ENCODE data around the gene FHOD3. TPM values are rescaled to one million over a fixed set of nuclear protein-coding genes. Genes with fewer than 3 reads are reported as not detected.

Gene FHOD3
- total and polyA plus RNA-seq, 2 experiments from 2014 or later: 2.7 to 8.7 TPM

DNA sequence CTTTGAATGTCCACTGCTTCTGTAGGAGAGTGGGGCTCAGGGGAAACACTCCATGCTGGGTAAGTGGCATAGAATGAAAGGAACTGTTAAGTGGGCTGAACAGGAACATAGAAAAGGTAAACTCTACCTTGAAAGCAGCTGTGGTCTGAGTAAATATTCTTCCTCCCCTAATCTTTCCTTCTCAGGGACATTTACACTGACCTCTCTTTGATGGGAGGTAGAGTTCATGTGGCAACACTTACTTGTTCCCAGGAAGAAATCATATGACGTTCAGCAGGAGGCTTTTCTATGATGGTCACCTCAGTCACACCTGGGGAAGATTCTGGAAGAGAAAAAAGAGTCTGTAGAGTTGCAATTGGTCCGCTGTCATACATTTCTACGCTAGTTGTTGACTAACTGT, 521.1 kb downstream of the FHOD3 start:
- Histone ChIP-seq H3K36me3 (ENCODE audit: insufficient read depth) (peaks cover 15% of the 10 kb centered on the region; the same call in 1 of the 2 replicates), H3F3A (replicated peaks; ENCODE audit: low read depth) (no peaks in the 10 kb centered on the region), H3K27ac (ENCODE audit: low read depth) (no peak overlapping the region), H2AFZ (no peak overlapping the region), H3K4me2 (no peak overlapping the region), H4K20me1 (replicated peaks; ENCODE audit: insufficient read depth) (peaks cover 17% of the 10 kb centered on the region), H3K4me3 (no peak overlapping the region), H3K79me2 (replicated peaks; ENCODE audit: insufficient read depth) (no peaks in the 10 kb centered on the region), H3K27me3 (ENCODE audit: insufficient read depth) (no peaks in the 10 kb centered on the region), H3K4me1 (ENCODE audit: insufficient read depth) (no peaks in the 10 kb centered on the region), H3K9me2 (ENCODE audit: insufficient read depth) (no peaks in the 10 kb centered on the region)
- no peaks in the 10 kb centered on the region for H3K27me3 Mint-ChIP-seq (ENCODE audit: insufficient read depth, low read depth, poor library complexity)
- no peak for ATAC-seq
- no peak for DNase-seq (ENCODE audit: low spot score)
- H3K36me3 Mint-ChIP-seq (ENCODE audit: low read depth): peaks cover 27% of the 10 kb centered on the region
- H3K4me3 Mint-ChIP-seq: no peak overlapping the region
- peaks cover 3% of the 10 kb centered on the region; the same call in 2 of the 3 replicates for H3K4me1 Mint-ChIP-seq
- TF ChIP-seq, protein P1, sequence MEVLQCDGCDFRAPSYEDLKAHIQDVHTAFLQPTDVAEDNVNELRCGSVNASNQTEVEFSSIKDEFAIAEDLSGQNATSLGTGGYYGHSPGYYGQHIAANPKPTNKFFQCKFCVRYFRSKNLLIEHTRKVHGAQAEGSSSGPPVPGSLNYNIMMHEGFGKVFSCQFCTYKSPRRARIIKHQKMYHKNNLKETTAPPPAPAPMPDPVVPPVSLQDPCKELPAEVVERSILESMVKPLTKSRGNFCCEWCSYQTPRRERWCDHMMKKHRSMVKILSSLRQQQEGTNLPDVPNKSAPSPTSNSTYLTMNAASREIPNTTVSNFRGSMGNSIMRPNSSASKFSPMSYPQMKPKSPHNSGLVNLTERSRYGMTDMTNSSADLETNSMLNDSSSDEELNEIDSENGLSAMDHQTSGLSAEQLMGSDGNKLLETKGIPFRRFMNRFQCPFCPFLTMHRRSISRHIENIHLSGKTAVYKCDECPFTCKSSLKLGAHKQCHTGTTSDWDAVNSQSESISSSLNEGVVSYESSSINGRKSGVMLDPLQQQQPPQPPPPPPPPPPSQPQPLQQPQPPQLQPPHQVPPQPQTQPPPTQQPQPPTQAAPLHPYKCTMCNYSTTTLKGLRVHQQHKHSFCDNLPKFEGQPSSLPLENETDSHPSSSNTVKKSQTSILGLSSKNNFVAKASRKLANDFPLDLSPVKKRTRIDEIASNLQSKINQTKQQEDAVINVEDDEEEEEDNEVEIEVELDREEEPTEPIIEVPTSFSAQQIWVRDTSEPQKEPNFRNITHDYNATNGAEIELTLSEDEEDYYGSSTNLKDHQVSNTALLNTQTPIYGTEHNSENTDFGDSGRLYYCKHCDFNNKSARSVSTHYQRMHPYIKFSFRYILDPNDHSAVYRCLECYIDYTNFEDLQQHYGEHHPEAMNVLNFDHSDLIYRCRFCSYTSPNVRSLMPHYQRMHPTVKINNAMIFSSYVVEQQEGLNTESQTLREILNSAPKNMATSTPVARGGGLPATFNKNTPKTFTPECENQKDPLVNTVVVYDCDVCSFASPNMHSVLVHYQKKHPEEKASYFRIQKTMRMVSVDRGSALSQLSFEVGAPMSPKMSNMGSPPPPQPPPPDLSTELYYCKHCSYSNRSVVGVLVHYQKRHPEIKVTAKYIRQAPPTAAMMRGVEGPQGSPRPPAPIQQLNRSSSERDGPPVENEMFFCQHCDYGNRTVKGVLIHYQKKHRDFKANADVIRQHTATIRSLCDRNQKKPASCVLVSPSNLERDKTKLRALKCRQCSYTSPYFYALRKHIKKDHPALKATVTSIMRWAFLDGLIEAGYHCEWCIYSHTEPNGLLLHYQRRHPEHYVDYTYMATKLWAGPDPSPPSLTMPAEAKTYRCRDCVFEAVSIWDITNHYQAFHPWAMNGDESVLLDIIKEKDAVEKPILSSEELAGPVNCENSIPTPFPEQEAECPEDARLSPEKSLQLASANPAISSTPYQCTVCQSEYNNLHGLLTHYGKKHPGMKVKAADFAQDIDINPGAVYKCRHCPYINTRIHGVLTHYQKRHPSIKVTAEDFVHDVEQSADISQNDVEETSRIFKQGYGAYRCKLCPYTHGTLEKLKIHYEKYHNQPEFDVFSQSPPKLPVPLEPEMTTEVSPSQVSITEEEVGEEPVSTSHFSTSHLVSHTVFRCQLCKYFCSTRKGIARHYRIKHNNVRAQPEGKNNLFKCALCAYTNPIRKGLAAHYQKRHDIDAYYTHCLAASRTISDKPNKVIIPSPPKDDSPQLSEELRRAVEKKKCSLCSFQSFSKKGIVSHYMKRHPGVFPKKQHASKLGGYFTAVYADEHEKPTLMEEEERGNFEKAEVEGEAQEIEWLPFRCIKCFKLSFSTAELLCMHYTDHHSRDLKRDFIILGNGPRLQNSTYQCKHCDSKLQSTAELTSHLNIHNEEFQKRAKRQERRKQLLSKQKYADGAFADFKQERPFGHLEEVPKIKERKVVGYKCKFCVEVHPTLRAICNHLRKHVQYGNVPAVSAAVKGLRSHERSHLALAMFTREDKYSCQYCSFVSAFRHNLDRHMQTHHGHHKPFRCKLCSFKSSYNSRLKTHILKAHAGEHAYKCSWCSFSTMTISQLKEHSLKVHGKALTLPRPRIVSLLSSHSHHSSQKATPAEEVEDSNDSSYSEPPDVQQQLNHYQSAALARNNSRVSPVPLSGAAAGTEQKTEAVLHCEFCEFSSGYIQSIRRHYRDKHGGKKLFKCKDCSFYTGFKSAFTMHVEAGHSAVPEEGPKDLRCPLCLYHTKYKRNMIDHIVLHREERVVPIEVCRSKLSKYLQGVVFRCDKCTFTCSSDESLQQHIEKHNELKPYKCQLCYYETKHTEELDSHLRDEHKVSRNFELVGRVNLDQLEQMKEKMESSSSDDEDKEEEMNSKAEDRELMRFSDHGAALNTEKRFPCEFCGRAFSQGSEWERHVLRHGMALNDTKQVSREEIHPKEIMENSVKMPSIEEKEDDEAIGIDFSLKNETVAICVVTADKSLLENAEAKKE (CRISPR knock-in tag; IDR thresholded peaks at IDR 0.05): no peak
- TF ChIP-seq ZNF331 (CRISPR knock-in tag; IDR thresholded peaks at IDR 0.05; ENCODE audit: low read depth) (no peak), POLR2AphosphoS5 (IDR thresholded peaks at IDR 0.05; ENCODE audit: low read depth) (no peak)
- H3K9me3 Mint-ChIP-seq: no peaks in the 10 kb centered on the region
- H3K27ac Mint-ChIP-seq: no peak overlapping the region

- H3K9me2 ChIP-seq (ENCODE audit: insufficient read depth): no peaks in the 10 kb centered on the region
- Mint-ChIP-seq H3K36me3 (ENCODE audit: low read depth) (peaks cover 28% of the 10 kb centered on the region), H3K4me3 (no peak overlapping the region), H3K27me3 (ENCODE audit: insufficient read depth, low read depth, poor library complexity) (no peaks in the 10 kb centered on the region), H3K27ac (no peak overlapping the region), H3K9me3 (no peaks in the 10 kb centered on the region), H3K4me1 (peaks cover 3% of the 10 kb centered on the region; the same call in 2 of the 3 replicates)
- H3K36me3 ChIP-seq (ENCODE audit: insufficient read depth): peaks cover 15% of the 10 kb centered on the region; the same call in 1 of the 2 replicates
- peaks cover 5% of the 10 kb centered on the region; the same call in 1 of the 2 replicates for H3K79me2 ChIP-seq (replicated peaks; ENCODE audit: insufficient read depth)
- DNase-seq (ENCODE audit: low spot score) (no peak), ATAC-seq (no peak)
- H3K4me3 ChIP-seq: no peak overlapping the region
- no peak overlapping the region for H2AFZ ChIP-seq
- no peaks in the 10 kb centered on the region for H3F3A ChIP-seq (replicated peaks; ENCODE audit: low read depth)
- no peak overlapping the region for H3K4me2 ChIP-seq
- peaks cover 19% of the 10 kb centered on the region for H4K20me1 ChIP-seq (replicated peaks; ENCODE audit: insufficient read depth)
- no peaks in the 10 kb centered on the region for H3K27me3 ChIP-seq (ENCODE audit: insufficient read depth)
- no peaks in the 10 kb centered on the region for H3K4me1 ChIP-seq (ENCODE audit: insufficient read depth)
- no peak overlapping the region for H3K27ac ChIP-seq (ENCODE audit: low read depth)
- TF ChIP-seq, protein P2, sequence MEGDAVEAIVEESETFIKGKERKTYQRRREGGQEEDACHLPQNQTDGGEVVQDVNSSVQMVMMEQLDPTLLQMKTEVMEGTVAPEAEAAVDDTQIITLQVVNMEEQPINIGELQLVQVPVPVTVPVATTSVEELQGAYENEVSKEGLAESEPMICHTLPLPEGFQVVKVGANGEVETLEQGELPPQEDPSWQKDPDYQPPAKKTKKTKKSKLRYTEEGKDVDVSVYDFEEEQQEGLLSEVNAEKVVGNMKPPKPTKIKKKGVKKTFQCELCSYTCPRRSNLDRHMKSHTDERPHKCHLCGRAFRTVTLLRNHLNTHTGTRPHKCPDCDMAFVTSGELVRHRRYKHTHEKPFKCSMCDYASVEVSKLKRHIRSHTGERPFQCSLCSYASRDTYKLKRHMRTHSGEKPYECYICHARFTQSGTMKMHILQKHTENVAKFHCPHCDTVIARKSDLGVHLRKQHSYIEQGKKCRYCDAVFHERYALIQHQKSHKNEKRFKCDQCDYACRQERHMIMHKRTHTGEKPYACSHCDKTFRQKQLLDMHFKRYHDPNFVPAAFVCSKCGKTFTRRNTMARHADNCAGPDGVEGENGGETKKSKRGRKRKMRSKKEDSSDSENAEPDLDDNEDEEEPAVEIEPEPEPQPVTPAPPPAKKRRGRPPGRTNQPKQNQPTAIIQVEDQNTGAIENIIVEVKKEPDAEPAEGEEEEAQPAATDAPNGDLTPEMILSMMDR (conservative IDR thresholded peaks at IDR 0.05; ENCODE audit: low read depth in 2 of 2): no peak
- TF ChIP-seq, protein P3, sequence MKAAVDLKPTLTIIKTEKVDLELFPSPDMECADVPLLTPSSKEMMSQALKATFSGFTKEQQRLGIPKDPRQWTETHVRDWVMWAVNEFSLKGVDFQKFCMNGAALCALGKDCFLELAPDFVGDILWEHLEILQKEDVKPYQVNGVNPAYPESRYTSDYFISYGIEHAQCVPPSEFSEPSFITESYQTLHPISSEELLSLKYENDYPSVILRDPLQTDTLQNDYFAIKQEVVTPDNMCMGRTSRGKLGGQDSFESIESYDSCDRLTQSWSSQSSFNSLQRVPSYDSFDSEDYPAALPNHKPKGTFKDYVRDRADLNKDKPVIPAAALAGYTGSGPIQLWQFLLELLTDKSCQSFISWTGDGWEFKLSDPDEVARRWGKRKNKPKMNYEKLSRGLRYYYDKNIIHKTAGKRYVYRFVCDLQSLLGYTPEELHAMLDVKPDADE (IDR thresholded peaks at IDR 0.05): no peak
Measured at GRCh38 chr18:36819621-36820020, 522.1 kb downstream of the FHOD3 start.
